Measurements from ENCODE around the gene GPRIN3. TPM values are rescaled to one million over a fixed set of nuclear protein-coding genes. Genes with fewer than 3 reads are reported as not detected.

The GPRIN3 gene
- polyA plus RNA-seq, 1 donor (not counting 4 experiments of a cell fraction or from before 2014, with no cell fraction given) = not detected

- no peak for TF ChIP-seq CTCF (optimal IDR thresholded peaks at IDR 0.05 in 1 of 3, IDR thresholded peaks at IDR 0.05 in 1 of 3, conservative IDR thresholded peaks at IDR 0.05 in 1 of 3; ENCODE audit: extremely low read depth in 1 of 3, insufficient read depth in 2 of 3, low read length in 3 of 3)
- TF ChIP-seq EZH2 (IDR thresholded peaks at IDR 0.05; ENCODE audit: low read length) = no peak
- Histone ChIP-seq H3K79me2 (ENCODE audit: control insufficient read depth, insufficient read depth, low read length) (no peaks in the 10 kb centered on the region), H3K9ac (ENCODE audit: control insufficient read depth, extremely low read depth, insufficient read depth, low read length) (no peak overlapping the region), H3K9me3 (ENCODE audit: control insufficient read depth, low read depth, low read length) (no peaks in the 10 kb centered on the region), H3K27me3 (ENCODE audit: control insufficient read depth, extremely low read depth, insufficient read depth, low read length) (peaks cover 6% of the 10 kb centered on the region), H3K27ac (ENCODE audit: control insufficient read depth, insufficient read depth, low read length) (no peak overlapping the region), H3K36me3 (ENCODE audit: control insufficient read depth in 2 of 2, extremely low read depth in 1 of 2, insufficient read depth in 2 of 2, low read length in 2 of 2) (no peaks in the 10 kb centered on the region), H3K9me1 (ENCODE audit: control insufficient read depth, extremely low read depth, insufficient read depth, low read length) (no peaks in the 10 kb centered on the region), H3K4me1 (ENCODE audit: control insufficient read depth, extremely low read depth, insufficient read depth, low read length) (no peaks in the 10 kb centered on the region), H3K4me2 (ENCODE audit: control insufficient read depth, extremely low read depth, insufficient read depth, low read depth, low read length) (no peak overlapping the region), H4K20me1 (ENCODE audit: control insufficient read depth, extremely low read depth, insufficient read depth, low read length) (no peaks in the 10 kb centered on the region), H3K4me3 (ENCODE audit: control insufficient read depth in 2 of 3, extremely low read depth in 1 of 3, insufficient read depth in 2 of 3, low read depth in 1 of 3, low read length in 3 of 3) (no peak overlapping the region), H2AFZ (ENCODE audit: control insufficient read depth, low read length) (no peak overlapping the region)
- FAIRE-seq = no peak
- dilution Hi-C loops (cut with MboI; ENCODE audit: extremely low pct_ligation_motif_present, low sequenced_read_pairs) = no loop called here
- no peak for DNase-seq (ENCODE audit: low read depth, low spot score)
Measured at GRCh38 chr4:89301902-89302301, 5.7 kb downstream of the GPRIN3 start.

GRCh38 chr4:89301003-89301402 is 6.6 kb downstream of the GPRIN3 start:
- H3K4me1 ChIP-seq (ENCODE audit: control insufficient read depth, extremely low read depth, insufficient read depth, low read length) = no peaks in the 10 kb centered on the region
- H4K20me1 ChIP-seq (ENCODE audit: control insufficient read depth, extremely low read depth, insufficient read depth, low read length) = no peaks in the 10 kb centered on the region
- no peaks in the 10 kb centered on the region for H3K9me1 ChIP-seq (ENCODE audit: control insufficient read depth, extremely low read depth, insufficient read depth, low read length)
- no peak overlapping the region for H3K4me2 ChIP-seq (ENCODE audit: control insufficient read depth, extremely low read depth, insufficient read depth, low read depth, low read length)
- no peaks in the 10 kb centered on the region for H3K36me3 ChIP-seq (ENCODE audit: control insufficient read depth in 2 of 2, extremely low read depth in 1 of 2, insufficient read depth in 2 of 2, low read length in 2 of 2)
- no peak overlapping the region for H2AFZ ChIP-seq (ENCODE audit: control insufficient read depth, low read length)
- no peak overlapping the region for H3K27ac ChIP-seq (ENCODE audit: control insufficient read depth, insufficient read depth, low read length)
- dilution Hi-C loops (cut with MboI; ENCODE audit: extremely low pct_ligation_motif_present, low sequenced_read_pairs) = no loop called here
- H3K9me3 ChIP-seq (ENCODE audit: control insufficient read depth, low read depth, low read length) = no peaks in the 10 kb centered on the region
- no peaks in the 10 kb centered on the region for H3K79me2 ChIP-seq (ENCODE audit: control insufficient read depth, insufficient read depth, low read length)
- no peak overlapping the region for H3K4me3 ChIP-seq (ENCODE audit: control insufficient read depth in 2 of 3, extremely low read depth in 1 of 3, insufficient read depth in 2 of 3, low read depth in 1 of 3, low read length in 3 of 3)
- FAIRE-seq (no peak), DNase-seq (ENCODE audit: low read depth, low spot score) (no peak)
- TF ChIP-seq CTCF (optimal IDR thresholded peaks at IDR 0.05 in 1 of 3, IDR thresholded peaks at IDR 0.05 in 1 of 3, conservative IDR thresholded peaks at IDR 0.05 in 1 of 3; ENCODE audit: extremely low read depth in 1 of 3, insufficient read depth in 2 of 3, low read length in 3 of 3) (no peak), EZH2 (IDR thresholded peaks at IDR 0.05; ENCODE audit: low read length) (no peak)
- no peaks in the 10 kb centered on the region for H3K27me3 ChIP-seq (ENCODE audit: control insufficient read depth, extremely low read depth, insufficient read depth, low read length)
- H3K9ac ChIP-seq (ENCODE audit: control insufficient read depth, extremely low read depth, insufficient read depth, low read length) = no peak overlapping the region

Measured in keratinocyte (primary cell).